Lower lobe of right lung (tissue), 2 donors: ENCODE data around the gene MPP3. TPM values are rescaled to one million over a fixed set of nuclear protein-coding genes. Genes with fewer than 3 reads are reported as not detected.

Experiments used
- ATAC-seq, 2 donors: fragments of 200-7000 bp; cut with Tn5 transposase; one replicate each; pipeline ENCODE4 v1.9.1; 2020 to 2022; ENCODE audit warnings: mild to moderate bottlenecking in 2 of 2, moderate library complexity in 2 of 2
- DNase-seq: peaks from one replicate; pipeline ENCODE4 v3.0.0-alpha.2; 2020
- H3K27ac ChIP-seq: fragments of 200-600 bp; one replicate; pipeline ENCODE4 v1.8.0; 2022
- H3K27me3 ChIP-seq: fragments of 200-600 bp; one replicate; pipeline ENCODE4 v1.8.0; 2022; ENCODE audit warnings: low read depth
- H3K36me3 ChIP-seq: fragments of 200-600 bp; one replicate; pipeline ENCODE4 v1.8.0; 2022; ENCODE audit warnings: mild to moderate bottlenecking
- H3K4me1 ChIP-seq: fragments of 200-600 bp; one replicate; pipeline ENCODE4 v1.8.0; 2022
- H3K4me3 ChIP-seq: fragments of 200-600 bp; one replicate; pipeline ENCODE4 v1.8.0; 2022; ENCODE audit warnings: mild to moderate bottlenecking
- H3K9me3 ChIP-seq: fragments of 200-600 bp; one replicate; pipeline ENCODE4 v1.8.0; 2022
- intact Hi-C: fragments of 100-400 bp; cut with DNase I; formaldehyde crosslinking; loops from one replicate; pipeline ENCODE4 v1.11.0; 2022
- total RNA-seq: library from RNA; stranded (reverse); fragmentation: NEBNext Ultra II Directional; extraction: Animal tissue kit (Norgen Biotek cat#: 25700); gene quantifications from one replicate; pipeline ENCODE4 v1.2.1, GENCODE V29; 2021
- TF ChIP-seq, protein P1 (sequence below): fragments of 200-600 bp; IDR thresholded peaks from one replicate; pipeline ENCODE4 v1.8.0; 2022; ENCODE audit warnings: antibody characterized with exemption, mild to moderate bottlenecking
- donor health status: DM: no; HTN: yes; CAD: no; lungs with severe emphysema.

MPP3 gene
- total RNA-seq, 1 donor from 2014 or later = 19.2 TPM

DNA sequence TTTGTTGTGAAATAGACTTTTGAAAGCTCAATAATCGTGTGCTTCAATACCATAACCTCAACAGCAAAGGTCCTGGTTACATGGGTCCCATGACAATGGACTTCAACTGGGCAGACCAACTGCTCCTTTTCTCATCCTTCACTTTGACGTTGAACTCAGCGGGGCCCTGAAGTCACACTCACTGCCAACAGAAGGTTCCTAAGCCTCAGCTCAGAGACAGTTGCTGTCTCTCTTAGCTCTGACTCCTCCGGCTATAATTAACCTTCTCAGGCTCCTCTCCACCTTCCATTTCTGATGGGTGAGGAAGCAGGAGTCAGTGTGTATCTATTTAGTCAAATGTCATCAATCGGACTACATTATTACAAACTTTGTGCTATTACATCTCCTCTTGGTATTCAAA, 23.8 kb downstream of the MPP3 start:
- intact Hi-C loops = no loop called here

GRCh38 chr17:43808076-43808475, 24.9 kb downstream of the MPP3 start:
- Histone ChIP-seq H3K9me3 (no peaks in the 10 kb centered on the region), H3K27ac (no peak overlapping the region), H3K27me3 (no peaks in the 10 kb centered on the region), H3K4me3 (no peak overlapping the region), H3K36me3 (peaks cover 25% of the 10 kb centered on the region), H3K4me1 (no peaks in the 10 kb centered on the region)
- TF ChIP-seq, protein P1, sequence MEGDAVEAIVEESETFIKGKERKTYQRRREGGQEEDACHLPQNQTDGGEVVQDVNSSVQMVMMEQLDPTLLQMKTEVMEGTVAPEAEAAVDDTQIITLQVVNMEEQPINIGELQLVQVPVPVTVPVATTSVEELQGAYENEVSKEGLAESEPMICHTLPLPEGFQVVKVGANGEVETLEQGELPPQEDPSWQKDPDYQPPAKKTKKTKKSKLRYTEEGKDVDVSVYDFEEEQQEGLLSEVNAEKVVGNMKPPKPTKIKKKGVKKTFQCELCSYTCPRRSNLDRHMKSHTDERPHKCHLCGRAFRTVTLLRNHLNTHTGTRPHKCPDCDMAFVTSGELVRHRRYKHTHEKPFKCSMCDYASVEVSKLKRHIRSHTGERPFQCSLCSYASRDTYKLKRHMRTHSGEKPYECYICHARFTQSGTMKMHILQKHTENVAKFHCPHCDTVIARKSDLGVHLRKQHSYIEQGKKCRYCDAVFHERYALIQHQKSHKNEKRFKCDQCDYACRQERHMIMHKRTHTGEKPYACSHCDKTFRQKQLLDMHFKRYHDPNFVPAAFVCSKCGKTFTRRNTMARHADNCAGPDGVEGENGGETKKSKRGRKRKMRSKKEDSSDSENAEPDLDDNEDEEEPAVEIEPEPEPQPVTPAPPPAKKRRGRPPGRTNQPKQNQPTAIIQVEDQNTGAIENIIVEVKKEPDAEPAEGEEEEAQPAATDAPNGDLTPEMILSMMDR = no peak
- DNase-seq (no peak), ATAC-seq (no peak)
- intact Hi-C loops = no loop called here

More for the DNA sequence above, 23.8 kb downstream of the MPP3 start:
- Histone ChIP-seq H3K36me3 (peaks cover 33% of the 10 kb centered on the region), H3K27me3 (no peaks in the 10 kb centered on the region), H3K27ac (no peak overlapping the region), H3K4me1 (no peaks in the 10 kb centered on the region), H3K4me3 (no peak overlapping the region), H3K9me3 (no peaks in the 10 kb centered on the region)
- ATAC-seq = no peak
- no peak for DNase-seq
- TF ChIP-seq, protein P1 = no peak

GRCh38 chr17:43805117-43805516, 27.8 kb downstream of the MPP3 start:
- Histone ChIP-seq H3K4me3 (no peak overlapping the region), H3K27ac (no peak overlapping the region), H3K36me3 (peaks cover 20% of the 10 kb centered on the region), H3K9me3 (no peaks in the 10 kb centered on the region), H3K4me1 (no peaks in the 10 kb centered on the region), H3K27me3 (no peaks in the 10 kb centered on the region)
- ATAC-seq (no peak), DNase-seq (no peak)
- intact Hi-C loops = no loop called here
- TF ChIP-seq, protein P1 = no peak

DNA sequence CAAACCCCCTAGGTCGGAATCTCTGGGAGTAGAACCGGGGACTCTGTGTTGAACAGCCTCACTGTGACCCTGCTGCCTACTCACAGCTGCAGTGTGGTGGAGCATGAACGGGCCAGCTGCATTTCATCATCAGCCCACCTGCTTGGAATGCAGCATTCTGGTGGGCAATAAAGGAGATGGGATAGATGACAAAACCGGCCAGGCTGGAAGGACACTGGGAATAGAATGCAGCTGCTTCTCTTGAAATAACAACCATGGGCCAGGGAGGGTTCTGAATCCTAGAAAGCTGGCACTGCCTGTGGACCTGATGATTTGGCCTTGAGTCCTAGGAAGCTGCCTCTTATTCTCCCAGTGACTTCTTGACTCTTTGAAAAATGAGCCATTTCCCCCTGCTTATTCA, 29.2 kb downstream of the MPP3 start:
- Histone ChIP-seq H3K9me3 (no peaks in the 10 kb centered on the region), H3K4me1 (no peaks in the 10 kb centered on the region), H3K27me3 (no peaks in the 10 kb centered on the region), H3K4me3 (no peak overlapping the region), H3K36me3 (peaks cover 13% of the 10 kb centered on the region), H3K27ac (no peak overlapping the region)
- TF ChIP-seq, protein P1 = no peak
- DNase-seq = no peak
- no peak for ATAC-seq
- intact Hi-C loops = no loop called here

DNA sequence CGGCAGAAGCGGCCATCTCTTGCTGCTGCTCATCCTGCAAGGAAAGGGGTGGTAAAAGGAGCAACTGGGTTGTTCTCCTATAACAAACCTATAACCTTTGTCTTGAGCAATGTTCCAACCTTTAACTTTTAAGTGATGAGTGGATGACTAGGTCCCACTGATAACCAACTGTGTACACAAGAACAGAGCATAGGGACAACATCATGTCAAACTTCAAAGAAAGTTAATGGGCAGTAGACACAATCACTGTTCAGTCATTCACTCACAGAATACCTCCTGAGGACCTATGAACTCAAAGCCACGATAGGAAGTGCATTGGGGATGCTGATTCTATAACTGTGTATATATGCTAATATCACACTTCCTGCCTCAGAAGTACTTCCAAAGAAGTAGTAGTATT, 31.1 kb downstream of the MPP3 start:
- H3K27me3 ChIP-seq = no peaks in the 10 kb centered on the region
- H3K9me3 ChIP-seq = no peaks in the 10 kb centered on the region
- H3K36me3 ChIP-seq = peaks cover 5% of the 10 kb centered on the region
- TF ChIP-seq, protein P1 = no peak
- H3K27ac ChIP-seq = no peak overlapping the region
- no peak overlapping the region for H3K4me3 ChIP-seq
- no peaks in the 10 kb centered on the region for H3K4me1 ChIP-seq
- ATAC-seq (no peak), DNase-seq (no peak)
- intact Hi-C loops = no loop called here

DNA sequence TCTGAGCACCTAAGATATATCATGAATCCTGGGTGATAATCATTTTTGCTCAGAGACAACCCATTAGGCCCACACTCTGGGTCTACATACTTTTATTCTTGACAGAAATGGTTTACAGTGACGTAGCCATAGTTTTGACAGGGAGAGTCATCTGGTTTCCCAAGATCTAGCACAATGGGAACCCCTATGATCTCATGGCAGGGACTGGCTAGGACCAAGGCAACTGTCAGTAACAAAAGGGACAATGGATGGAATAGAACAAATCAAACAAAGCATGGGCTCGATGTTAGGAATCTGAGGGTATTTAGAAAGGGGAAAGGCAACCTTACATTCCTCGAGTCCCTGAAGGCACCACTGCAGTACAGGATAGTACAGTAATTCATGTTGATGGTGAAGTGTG, 32.2 kb downstream of the MPP3 start:
- Histone ChIP-seq H3K4me1 (no peaks in the 10 kb centered on the region), H3K4me3 (no peak overlapping the region), H3K27ac (no peak overlapping the region), H3K9me3 (no peaks in the 10 kb centered on the region), H3K27me3 (no peaks in the 10 kb centered on the region), H3K36me3 (peaks cover 5% of the 10 kb centered on the region)
- TF ChIP-seq, protein P1 = no peak
- DNase-seq (no peak), ATAC-seq (no peak)
- intact Hi-C loops = no loop called here
